ENCODE results near the gene PSTPIP1. TPM values are rescaled to one million over a fixed set of nuclear protein-coding genes. Genes with fewer than 3 reads are reported as not detected.

The PSTPIP1 gene
- total RNA-seq, 2 experiments from 2014 or later, result 1.5 to 27.4 TPM

DNA sequence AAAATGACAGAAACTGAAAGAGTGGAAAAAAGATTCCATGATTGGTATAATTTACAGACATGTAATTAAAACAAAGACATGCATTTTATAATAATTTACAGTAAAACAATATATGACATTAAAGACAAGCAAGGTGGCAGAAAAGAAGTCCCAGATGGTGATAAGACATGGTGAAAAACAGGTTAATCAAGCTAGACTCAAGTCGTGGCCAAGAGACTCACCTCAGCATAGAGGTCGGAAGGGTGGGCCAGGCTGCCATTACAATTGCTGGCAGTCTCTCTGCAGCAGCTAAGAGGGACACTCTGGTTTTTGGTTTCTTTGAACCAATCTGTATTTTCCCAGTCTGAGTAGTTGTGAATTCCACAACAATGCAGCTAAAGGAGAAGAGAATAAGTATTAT is 57.6 kb downstream of the PSTPIP1 start:
- Histone ChIP-seq H3K4me3 (ENCODE audit: low read depth, low read length, poor library complexity, severe bottlenecking) (no peak overlapping the region), H3K36me3 (ENCODE audit: insufficient read depth, low read length) (0 out of 2 replicates have a peak, but pooled peaks cover 5% of the 10 kb centered on the region), H3K27ac (ENCODE audit: low read depth, low read length, poor library complexity, severe bottlenecking) (no peak overlapping the region), H3K9me3 (ENCODE audit: low read length) (no peaks in the 10 kb centered on the region), H3K9me2 (ENCODE audit: insufficient read depth, low read length) (no peaks in the 10 kb centered on the region), H4K20me1 (ENCODE audit: insufficient read depth, low read length) (no peaks in the 10 kb centered on the region), H3K79me2 (ENCODE audit: insufficient read depth, low read depth, low read length) (no peaks in the 10 kb centered on the region), H3K4me1 (ENCODE audit: insufficient read depth, low read length, poor library complexity, severe bottlenecking) (no peaks in the 10 kb centered on the region), H3K4me2 (ENCODE audit: low read length) (no peak overlapping the region), H2AFZ (ENCODE audit: low read length) (no peak overlapping the region)
- ChIA-PET POLR2A (interaction anchor here (0.6 to 0.8 kb wide), 3 partner anchors 9 to 1314 kb away, joined by 3 to 4 read pairs (median 3); no protein-coding TSS in a partner anchor), CTCF (ENCODE audit: unreplicated experiment) (no interaction called here)
- no TSS peak for BruUV-seq (replicated peaks)
- TF ChIP-seq EZH2phosphoT487 (IDR thresholded peaks at IDR 0.05; ENCODE audit: borderline replicate concordance, low read depth, low read length), result no peak
- TF ChIP-seq, protein P1, sequence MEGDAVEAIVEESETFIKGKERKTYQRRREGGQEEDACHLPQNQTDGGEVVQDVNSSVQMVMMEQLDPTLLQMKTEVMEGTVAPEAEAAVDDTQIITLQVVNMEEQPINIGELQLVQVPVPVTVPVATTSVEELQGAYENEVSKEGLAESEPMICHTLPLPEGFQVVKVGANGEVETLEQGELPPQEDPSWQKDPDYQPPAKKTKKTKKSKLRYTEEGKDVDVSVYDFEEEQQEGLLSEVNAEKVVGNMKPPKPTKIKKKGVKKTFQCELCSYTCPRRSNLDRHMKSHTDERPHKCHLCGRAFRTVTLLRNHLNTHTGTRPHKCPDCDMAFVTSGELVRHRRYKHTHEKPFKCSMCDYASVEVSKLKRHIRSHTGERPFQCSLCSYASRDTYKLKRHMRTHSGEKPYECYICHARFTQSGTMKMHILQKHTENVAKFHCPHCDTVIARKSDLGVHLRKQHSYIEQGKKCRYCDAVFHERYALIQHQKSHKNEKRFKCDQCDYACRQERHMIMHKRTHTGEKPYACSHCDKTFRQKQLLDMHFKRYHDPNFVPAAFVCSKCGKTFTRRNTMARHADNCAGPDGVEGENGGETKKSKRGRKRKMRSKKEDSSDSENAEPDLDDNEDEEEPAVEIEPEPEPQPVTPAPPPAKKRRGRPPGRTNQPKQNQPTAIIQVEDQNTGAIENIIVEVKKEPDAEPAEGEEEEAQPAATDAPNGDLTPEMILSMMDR (conservative IDR thresholded peaks at IDR 0.05; ENCODE audit: low read length), result no peak
- intact Hi-C loops (cut with micrococcal nuclease; ENCODE audit: unreplicated experiment), result no loop called here
- no peak for DNase-seq (ENCODE audit: low spot score)

DNA sequence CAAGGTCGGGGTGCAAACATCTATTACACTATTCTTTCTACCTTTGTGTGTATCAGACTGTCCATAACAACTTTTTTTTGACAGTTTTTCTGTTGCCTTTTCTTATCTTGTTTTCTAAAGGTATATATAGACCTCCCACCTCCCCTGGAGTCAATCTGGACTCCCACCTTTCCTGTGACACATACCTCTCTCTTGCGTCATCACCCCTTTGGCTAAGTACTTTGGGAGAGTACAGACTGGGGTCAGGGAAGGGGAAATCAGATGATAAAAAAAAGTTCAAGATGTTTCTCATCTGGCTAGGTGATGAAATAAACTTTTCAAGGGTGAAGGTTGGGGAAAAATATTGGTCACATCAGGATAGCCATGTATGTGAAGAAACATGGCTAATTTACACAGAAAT is 58.8 kb downstream of the PSTPIP1 start:
- H2AFZ ChIP-seq (ENCODE audit: low read length), result no peak overlapping the region
- 0 out of 2 replicates have a peak, but pooled peaks cover 5% of the 10 kb centered on the region for H3K36me3 ChIP-seq (ENCODE audit: insufficient read depth, low read length)
- no peaks in the 10 kb centered on the region for H4K20me1 ChIP-seq (ENCODE audit: insufficient read depth, low read length)
- POLR2A ChIA-PET, result no interaction called here
- CTCF ChIA-PET (ENCODE audit: unreplicated experiment), result no interaction called here
- H3K4me3 ChIP-seq (ENCODE audit: low read depth, low read length, poor library complexity, severe bottlenecking), result no peak overlapping the region
- no peak overlapping the region for H3K27ac ChIP-seq (ENCODE audit: low read depth, low read length, poor library complexity, severe bottlenecking)
- no peak overlapping the region for H3K4me2 ChIP-seq (ENCODE audit: low read length)
- intact Hi-C loops (cut with micrococcal nuclease; ENCODE audit: unreplicated experiment), result no loop called here
- no peak for TF ChIP-seq EZH2phosphoT487 (IDR thresholded peaks at IDR 0.05; ENCODE audit: borderline replicate concordance, low read depth, low read length)
- TF ChIP-seq, protein P1 (conservative IDR thresholded peaks at IDR 0.05; ENCODE audit: low read length), result no peak
- H3K4me1 ChIP-seq (ENCODE audit: insufficient read depth, low read length, poor library complexity, severe bottlenecking), result no peaks in the 10 kb centered on the region
- H3K9me2 ChIP-seq (ENCODE audit: insufficient read depth, low read length), result no peaks in the 10 kb centered on the region
- no peak for DNase-seq (ENCODE audit: low spot score)
- no peaks in the 10 kb centered on the region for H3K79me2 ChIP-seq (ENCODE audit: insufficient read depth, low read depth, low read length)
- no peaks in the 10 kb centered on the region for H3K9me3 ChIP-seq (ENCODE audit: low read length)
- BruUV-seq (replicated peaks), result no TSS peak

DNA sequence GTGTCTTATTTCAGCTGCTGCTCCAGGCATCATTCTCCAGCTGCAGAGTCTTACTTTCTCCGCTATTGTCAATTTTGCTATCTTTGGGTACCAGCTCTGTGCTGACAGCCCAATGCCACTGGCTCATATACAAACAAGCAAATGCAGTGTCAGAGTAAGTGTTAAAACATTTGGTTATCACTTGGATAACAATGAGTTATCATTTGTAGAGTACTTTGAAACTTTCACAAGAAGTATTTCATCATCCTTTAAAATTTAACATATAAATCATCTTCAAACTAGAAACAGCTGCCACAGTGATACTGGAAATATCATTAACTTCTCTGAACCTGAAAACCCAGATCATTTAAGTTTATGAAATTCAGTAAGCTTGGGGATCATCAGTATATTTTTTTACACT is 62.1 kb downstream of the PSTPIP1 start:
- Histone ChIP-seq H3K9me3 (ENCODE audit: low read length) (no peaks in the 10 kb centered on the region), H3K4me2 (ENCODE audit: low read length) (no peak overlapping the region), H2AFZ (ENCODE audit: low read length) (no peak overlapping the region), H3K4me1 (ENCODE audit: insufficient read depth, low read length, poor library complexity, severe bottlenecking) (peaks cover 17% of the 10 kb centered on the region), H3K36me3 (ENCODE audit: insufficient read depth, low read length) (0 out of 2 replicates have a peak, but pooled peaks cover 3% of the 10 kb centered on the region), H3K9me2 (ENCODE audit: insufficient read depth, low read length) (no peaks in the 10 kb centered on the region), H4K20me1 (ENCODE audit: insufficient read depth, low read length) (peaks cover 5% of the 10 kb centered on the region; the same call in 1 of the 2 replicates), H3K27ac (ENCODE audit: low read depth, low read length, poor library complexity, severe bottlenecking) (no peak overlapping the region), H3K4me3 (ENCODE audit: low read depth, low read length, poor library complexity, severe bottlenecking) (no peak overlapping the region), H3K79me2 (ENCODE audit: insufficient read depth, low read depth, low read length) (no peaks in the 10 kb centered on the region)
- no TSS peak for BruUV-seq (replicated peaks)
- no peak for DNase-seq (ENCODE audit: low spot score)
- intact Hi-C loops (cut with micrococcal nuclease; ENCODE audit: unreplicated experiment), result no loop called here
- POLR2A ChIA-PET, result interaction anchor here (0.6 to 4.3 kb wide), 2 partner anchors 12 to 315 kb away, joined by 3 to 21 read pairs; no protein-coding TSS in a partner anchor
- TF ChIP-seq, protein P1 (conservative IDR thresholded peaks at IDR 0.05; ENCODE audit: low read length), result no peak
- no peak for TF ChIP-seq EZH2phosphoT487 (IDR thresholded peaks at IDR 0.05; ENCODE audit: borderline replicate concordance, low read depth, low read length)
- CTCF ChIA-PET (ENCODE audit: unreplicated experiment), result no interaction called here

Measured in OCI-LY7 (cell line).